ENCODE measurements around the gene LCMT1. TPM values are rescaled to one million over a fixed set of nuclear protein-coding genes. Genes with fewer than 3 reads are reported as not detected.

LCMT1 gene
- total and polyA plus RNA-seq, 4 donors = 23.9 to 29.9 (median 27.4) TPM

GRCh38 chr16:25106567-25107465, 4.7 kb upstream of the LCMT1 start:
- DNase-seq (peak; percentile 97 to 99), ATAC-seq (ENCODE audit: low FRiP score) (peak; percentile 95)
- H3K27ac ChIP-seq (ENCODE audit: low read depth in 1 of 2, low read length in 2 of 2) = peak overlapping the region in 1 of 2 donors; percentile 78
- whole genome bisulfite sequencing, 2 donors = 0 to 1% methylated on average over 56 to 63 of the region's 63 CpGs
- H3K9me3 ChIP-seq (ENCODE audit: control insufficient read depth, low read length) = no peaks in the 10 kb centered on the region
- no peaks in the 10 kb centered on the region for H3K27me3 ChIP-seq (ENCODE audit: control insufficient read depth in 1 of 2, insufficient read depth in 2 of 2, low read length in 1 of 2)
- intact Hi-C loops (cut with DNase I) = loop anchor here in 1 of 2 donors (5.0 kb wide), 1 partner anchor 40 kb away; no protein-coding TSS in a partner anchor
- no peaks in the 10 kb centered on the region for H3K36me3 ChIP-seq (ENCODE audit: control insufficient read depth in 1 of 2, insufficient read depth in 2 of 2, low read length in 1 of 2)
- H3K4me1 ChIP-seq (ENCODE audit: control insufficient read depth in 1 of 2, insufficient read depth in 2 of 2, low read length in 2 of 2) = no peaks in the 10 kb centered on the region
- H3K4me3 ChIP-seq (ENCODE audit: low read length in 2 of 2) = peak overlapping the region; percentile 75

- no peak for ATAC-seq (ENCODE audit: low FRiP score)
- no peak overlapping the region for H3K4me3 ChIP-seq (ENCODE audit: low read length in 2 of 2)
- peak overlapping the region in 1 of 2 donors; percentile 22 for H3K27ac ChIP-seq (ENCODE audit: low read depth in 1 of 2, low read length in 2 of 2)
- intact Hi-C loops (cut with DNase I) = loop anchor here in 1 of 2 donors (5.0 kb wide), 1 partner anchor 40 kb away; no protein-coding TSS in a partner anchor
- H3K27me3 ChIP-seq (ENCODE audit: control insufficient read depth in 1 of 2, insufficient read depth in 2 of 2, low read length in 1 of 2) = no peaks in the 10 kb centered on the region
- H3K36me3 ChIP-seq (ENCODE audit: control insufficient read depth in 1 of 2, insufficient read depth in 2 of 2, low read length in 1 of 2) = no peaks in the 10 kb centered on the region
- no peaks in the 10 kb centered on the region for H3K9me3 ChIP-seq (ENCODE audit: control insufficient read depth, low read length)
- 43 to 44% methylated on average over 7 of the region's 7 CpGs for WGBS, 2 donors
- no peak for DNase-seq
- peaks cover 0 to 1% of the 10 kb centered on the region in 2 donors for H3K4me1 ChIP-seq (ENCODE audit: control insufficient read depth in 1 of 2, insufficient read depth in 2 of 2, low read length in 2 of 2)
Measured at GRCh38 chr16:25107466-25107792, 4.1 kb upstream of the LCMT1 start.

GRCh38 chr16:25108054-25108453, 3.5 kb upstream of the LCMT1 start:
- Histone ChIP-seq H3K4me1 (ENCODE audit: control insufficient read depth in 1 of 2, insufficient read depth in 2 of 2, low read length in 2 of 2) (peaks cover 0 to 1% of the 10 kb centered on the region in 2 donors), H3K4me3 (ENCODE audit: low read length in 2 of 2) (no peak overlapping the region), H3K27ac (ENCODE audit: low read depth in 1 of 2, low read length in 2 of 2) (no peak overlapping the region), H3K36me3 (ENCODE audit: control insufficient read depth in 1 of 2, insufficient read depth in 2 of 2, low read length in 1 of 2) (no peaks in the 10 kb centered on the region), H3K9me3 (ENCODE audit: control insufficient read depth, low read length) (no peaks in the 10 kb centered on the region), H3K27me3 (ENCODE audit: control insufficient read depth in 1 of 2, insufficient read depth in 2 of 2, low read length in 1 of 2) (no peaks in the 10 kb centered on the region)
- intact Hi-C loops (cut with DNase I) = loop anchor here in 1 of 2 donors (5.0 kb wide), 1 partner anchor 41 kb away; no protein-coding TSS in a partner anchor
- DNase-seq (no peak), ATAC-seq (ENCODE audit: low FRiP score) (no peak)
- 79% methylated on average over 3 of the region's 3 CpGs for WGBS, 2 donors

- Histone ChIP-seq H3K9me3 (ENCODE audit: control insufficient read depth, low read length) (no peaks in the 10 kb centered on the region), H3K4me3 (ENCODE audit: low read length in 2 of 2) (no peak overlapping the region), H3K4me1 (ENCODE audit: control insufficient read depth in 1 of 2, insufficient read depth in 2 of 2, low read length in 2 of 2) (peaks cover 0 to 1% of the 10 kb centered on the region in 2 donors), H3K27me3 (ENCODE audit: control insufficient read depth in 1 of 2, insufficient read depth in 2 of 2, low read length in 1 of 2) (no peaks in the 10 kb centered on the region), H3K36me3 (ENCODE audit: control insufficient read depth in 1 of 2, insufficient read depth in 2 of 2, low read length in 1 of 2) (peaks cover 0 to 5% of the 10 kb centered on the region in 2 donors), H3K27ac (ENCODE audit: low read depth in 1 of 2, low read length in 2 of 2) (no peak overlapping the region)
- peak; percentile 61 to 79 for DNase-seq
- intact Hi-C loops (cut with DNase I) = loop anchor here (5.0 kb wide), 1 partner anchor 42 kb away; no protein-coding TSS in a partner anchor
- WGBS, 2 donors = 84 to 90% methylated on average over 4 of the region's 4 CpGs
- no peak for ATAC-seq (ENCODE audit: low FRiP score)
Measured at GRCh38 chr16:25109643-25110042, 1.9 kb upstream of the LCMT1 start.

GRCh38 chr16:25110387-25110947, 1.1 kb upstream of the LCMT1 start:
- no peaks in the 10 kb centered on the region for H3K27me3 ChIP-seq (ENCODE audit: control insufficient read depth in 1 of 2, insufficient read depth in 2 of 2, low read length in 1 of 2)
- peaks cover 0 to 5% of the 10 kb centered on the region in 2 donors for H3K36me3 ChIP-seq (ENCODE audit: control insufficient read depth in 1 of 2, insufficient read depth in 2 of 2, low read length in 1 of 2)
- no peak overlapping the region for H3K27ac ChIP-seq (ENCODE audit: low read depth in 1 of 2, low read length in 2 of 2)
- H3K4me1 ChIP-seq (ENCODE audit: control insufficient read depth in 1 of 2, insufficient read depth in 2 of 2, low read length in 2 of 2) = peaks cover 0 to 1% of the 10 kb centered on the region in 2 donors
- DNase-seq = no peak
- peak overlapping the region in 1 of 2 donors; percentile 50 for H3K4me3 ChIP-seq (ENCODE audit: low read length in 2 of 2)
- intact Hi-C loops (cut with DNase I) = loop anchor here in 1 of 2 donors (5.0 kb wide), 1 partner anchor 43 kb away; no protein-coding TSS in a partner anchor
- WGBS, 2 donors = 43 to 53% methylated on average over 8 of the region's 8 CpGs
- no peak for ATAC-seq (ENCODE audit: low FRiP score)
- H3K9me3 ChIP-seq (ENCODE audit: control insufficient read depth, low read length) = no peaks in the 10 kb centered on the region

- intact Hi-C loops (cut with DNase I) = loop anchor here in 1 of 2 donors (5.0 kb wide), 1 partner anchor 47 kb away; no protein-coding TSS in a partner anchor
- Histone ChIP-seq H3K4me1 (ENCODE audit: control insufficient read depth in 1 of 2, insufficient read depth in 2 of 2, low read length in 2 of 2) (peaks cover 0 to 1% of the 10 kb centered on the region in 2 donors), H3K9me3 (ENCODE audit: control insufficient read depth, low read length) (no peaks in the 10 kb centered on the region)
Measured at GRCh38 chr16:25114121-25114520, 2.6 kb downstream of the LCMT1 start.

GRCh38 chr16:25118851-25119578, 7.5 kb downstream of the LCMT1 start:
- DNase-seq (no peak), ATAC-seq (ENCODE audit: low FRiP score) (no peak)
- Histone ChIP-seq H3K4me1 (ENCODE audit: control insufficient read depth in 1 of 2, insufficient read depth in 2 of 2, low read length in 2 of 2) (no peaks in the 10 kb centered on the region), H3K9me3 (ENCODE audit: control insufficient read depth, low read length) (no peaks in the 10 kb centered on the region), H3K4me3 (ENCODE audit: low read length in 2 of 2) (no peak overlapping the region), H3K27ac (ENCODE audit: low read depth in 1 of 2, low read length in 2 of 2) (no peak overlapping the region), H3K36me3 (ENCODE audit: control insufficient read depth in 1 of 2, insufficient read depth in 2 of 2, low read length in 1 of 2) (peaks cover 0 to 4% of the 10 kb centered on the region in 2 donors), H3K27me3 (ENCODE audit: control insufficient read depth in 1 of 2, insufficient read depth in 2 of 2, low read length in 1 of 2) (no peaks in the 10 kb centered on the region)
- 86 to 87% methylated on average over 14 of the region's 14 CpGs for WGBS, 2 donors
- intact Hi-C loops (cut with DNase I) = no loop called here

More at GRCh38 chr16:25114121-25114520, 2.6 kb downstream of the LCMT1 start:
- DNase-seq (no peak), ATAC-seq (ENCODE audit: low FRiP score) (no peak)
- no peaks in the 10 kb centered on the region for H3K27me3 ChIP-seq (ENCODE audit: control insufficient read depth in 1 of 2, insufficient read depth in 2 of 2, low read length in 1 of 2)
- 93 to 97% methylated on average over 1 of the region's 1 CpG for WGBS, 2 donors
- H3K27ac ChIP-seq (ENCODE audit: low read depth in 1 of 2, low read length in 2 of 2) = no peak overlapping the region
- H3K4me3 ChIP-seq (ENCODE audit: low read length in 2 of 2) = no peak overlapping the region
- peaks cover 0 to 5% of the 10 kb centered on the region in 2 donors for H3K36me3 ChIP-seq (ENCODE audit: control insufficient read depth in 1 of 2, insufficient read depth in 2 of 2, low read length in 1 of 2)

GRCh38 chr16:25121824-25122600, 10.5 kb downstream of the LCMT1 start:
- DNase-seq = no peak
- H3K4me3 ChIP-seq (ENCODE audit: low read length in 2 of 2) = no peak overlapping the region
- no peak for ATAC-seq (ENCODE audit: low FRiP score)
- H3K27ac ChIP-seq (ENCODE audit: low read depth in 1 of 2, low read length in 2 of 2) = no peak overlapping the region
- H3K36me3 ChIP-seq (ENCODE audit: control insufficient read depth in 1 of 2, insufficient read depth in 2 of 2, low read length in 1 of 2) = no peaks in the 10 kb centered on the region
- no peaks in the 10 kb centered on the region for H3K9me3 ChIP-seq (ENCODE audit: control insufficient read depth, low read length)
- no peaks in the 10 kb centered on the region for H3K4me1 ChIP-seq (ENCODE audit: control insufficient read depth in 1 of 2, insufficient read depth in 2 of 2, low read length in 2 of 2)
- no peaks in the 10 kb centered on the region for H3K27me3 ChIP-seq (ENCODE audit: control insufficient read depth in 1 of 2, insufficient read depth in 2 of 2, low read length in 1 of 2)
- 69 to 70% methylated on average over 6 of the region's 6 CpGs for WGBS, 2 donors
- intact Hi-C loops (cut with DNase I) = no loop called here
